HL-60 (cell line): ENCODE data around the gene ANO5.

Source experiments
- CTCF ChIP-seq: IDR thresholded peaks from one replicate; pipeline ENCODE4 v1.5.1; 2011; ENCODE audit warnings: low read length, control low read depth, inconsistent platforms; ENCODE audit not compliant: insufficient read depth
- GABPA ChIP-seq: IDR thresholded peaks from 2 replicates; pipeline ENCODE4 v1.6.1; 2012; ENCODE audit warnings: low read depth
- POLR2AphosphoS5 ChIP-seq: IDR thresholded peaks from 2 replicates; pipeline ENCODE4 v1.6.1; 2012; ENCODE audit warnings: low read depth
- REST ChIP-seq: IDR thresholded peaks from 2 replicates; pipeline ENCODE4 v1.6.1; 2012; ENCODE audit warnings: low read depth; ENCODE audit not compliant: insufficient replicate concordance

GRCh38 chr11:22151649-22152197 is 41.2 kb upstream of the ANO5 start:
- TF ChIP-seq CTCF (no peak), REST (no peak), POLR2AphosphoS5 (no peak), GABPA (no peak)
